ENCODE results near the gene STAB1. TPM values are rescaled to one million over a fixed set of nuclear protein-coding genes. Genes with fewer than 3 reads are reported as not detected.

The STAB1 gene
- total and polyA plus RNA-seq, 2 of the 13 experiments (the other 11 are each of a cell fraction or from before 2014, with no cell fraction given), result 0.09 to 0.34 TPM

GRCh38 chr3:52534281-52535183 is 39.4 kb downstream of the STAB1 start (continued):
- TF ChIP-seq FOXJ3 (CRISPR knock-in tag; IDR thresholded peaks at IDR 0.05; ENCODE audit: borderline replicate concordance) (0 out of 2 replicates have a peak, but pooled peaks have one; percentile 28), HDAC2 (CRISPR knock-in tag; IDR thresholded peaks at IDR 0.05) (no peak), ZNF503 (CRISPR knock-in tag; IDR thresholded peaks at IDR 0.05) (no peak), NR2F1 (CRISPR knock-in tag; IDR thresholded peaks at IDR 0.05) (no peak), MBNL3 (CRISPR knock-in tag; conservative IDR thresholded peaks at IDR 0.05) (no peak), PBX3 (CRISPR knock-in tag; IDR thresholded peaks at IDR 0.05; ENCODE audit: borderline replicate concordance) (no peak), ZNF205 (CRISPR knock-in tag; IDR thresholded peaks at IDR 0.05) (no peak), ZC3H13 (CRISPR knock-in tag; IDR thresholded peaks at IDR 0.05) (peak; percentile 74), SMARCC2 (IDR thresholded peaks at IDR 0.05) (no peak), ZNF790 (CRISPR knock-in tag; IDR thresholded peaks at IDR 0.05; ENCODE audit: borderline replicate concordance) (peak; percentile 8; the same call in 1 of the 2 replicates), ZMYM2 (CRISPR knock-in tag; IDR thresholded peaks at IDR 0.05) (no peak; the same call in 1 of the 2 replicates), ZNF496 (CRISPR knock-in tag; IDR thresholded peaks at IDR 0.05; ENCODE audit: insufficient replicate concordance) (no peak), ZNF224 (CRISPR knock-in tag; IDR thresholded peaks at IDR 0.05) (0 out of 2 replicates have a peak, but pooled peaks have one; percentile 40), SNAI1 (CRISPR knock-in tag; IDR thresholded peaks at IDR 0.05; ENCODE audit: borderline replicate concordance) (peak; percentile 55; the same call in 1 of the 2 replicates), MTA3 (CRISPR knock-in tag; IDR thresholded peaks at IDR 0.05) (no peak), ZNF775 (CRISPR knock-in tag; IDR thresholded peaks at IDR 0.05; ENCODE audit: borderline replicate concordance) (no peak)
- TF ChIP-seq, protein P1, sequence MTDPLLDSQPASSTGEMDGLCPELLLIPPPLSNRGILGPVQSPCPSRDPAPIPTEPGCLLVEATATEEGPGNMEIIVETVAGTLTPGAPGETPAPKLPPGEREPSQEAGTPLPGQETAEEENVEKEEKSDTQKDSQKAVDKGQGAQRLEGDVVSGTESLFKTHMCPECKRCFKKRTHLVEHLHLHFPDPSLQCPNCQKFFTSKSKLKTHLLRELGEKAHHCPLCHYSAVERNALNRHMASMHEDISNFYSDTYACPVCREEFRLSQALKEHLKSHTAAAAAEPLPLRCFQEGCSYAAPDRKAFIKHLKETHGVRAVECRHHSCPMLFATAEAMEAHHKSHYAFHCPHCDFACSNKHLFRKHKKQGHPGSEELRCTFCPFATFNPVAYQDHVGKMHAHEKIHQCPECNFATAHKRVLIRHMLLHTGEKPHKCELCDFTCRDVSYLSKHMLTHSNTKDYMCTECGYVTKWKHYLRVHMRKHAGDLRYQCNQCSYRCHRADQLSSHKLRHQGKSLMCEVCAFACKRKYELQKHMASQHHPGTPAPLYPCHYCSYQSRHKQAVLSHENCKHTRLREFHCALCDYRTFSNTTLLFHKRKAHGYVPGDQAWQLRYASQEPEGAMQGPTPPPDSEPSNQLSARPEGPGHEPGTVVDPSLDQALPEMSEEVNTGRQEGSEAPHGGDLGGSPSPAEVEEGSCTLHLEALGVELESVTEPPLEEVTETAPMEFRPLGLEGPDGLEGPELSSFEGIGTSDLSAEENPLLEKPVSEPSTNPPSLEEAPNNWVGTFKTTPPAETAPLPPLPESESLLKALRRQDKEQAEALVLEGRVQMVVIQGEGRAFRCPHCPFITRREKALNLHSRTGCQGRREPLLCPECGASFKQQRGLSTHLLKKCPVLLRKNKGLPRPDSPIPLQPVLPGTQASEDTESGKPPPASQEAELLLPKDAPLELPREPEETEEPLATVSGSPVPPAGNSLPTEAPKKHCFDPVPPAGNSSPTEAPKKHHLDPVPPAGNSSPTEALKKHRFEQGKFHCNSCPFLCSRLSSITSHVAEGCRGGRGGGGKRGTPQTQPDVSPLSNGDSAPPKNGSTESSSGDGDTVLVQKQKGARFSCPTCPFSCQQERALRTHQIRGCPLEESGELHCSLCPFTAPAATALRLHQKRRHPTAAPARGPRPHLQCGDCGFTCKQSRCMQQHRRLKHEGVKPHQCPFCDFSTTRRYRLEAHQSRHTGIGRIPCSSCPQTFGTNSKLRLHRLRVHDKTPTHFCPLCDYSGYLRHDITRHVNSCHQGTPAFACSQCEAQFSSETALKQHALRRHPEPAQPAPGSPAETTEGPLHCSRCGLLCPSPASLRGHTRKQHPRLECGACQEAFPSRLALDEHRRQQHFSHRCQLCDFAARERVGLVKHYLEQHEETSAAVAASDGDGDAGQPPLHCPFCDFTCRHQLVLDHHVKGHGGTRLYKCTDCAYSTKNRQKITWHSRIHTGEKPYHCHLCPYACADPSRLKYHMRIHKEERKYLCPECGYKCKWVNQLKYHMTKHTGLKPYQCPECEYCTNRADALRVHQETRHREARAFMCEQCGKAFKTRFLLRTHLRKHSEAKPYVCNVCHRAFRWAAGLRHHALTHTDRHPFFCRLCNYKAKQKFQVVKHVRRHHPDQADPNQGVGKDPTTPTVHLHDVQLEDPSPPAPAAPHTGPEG (CRISPR knock-in tag; IDR thresholded peaks at IDR 0.05), result peak; percentile 50; the same call in 1 of the 2 replicates
- TF ChIP-seq, protein P2, sequence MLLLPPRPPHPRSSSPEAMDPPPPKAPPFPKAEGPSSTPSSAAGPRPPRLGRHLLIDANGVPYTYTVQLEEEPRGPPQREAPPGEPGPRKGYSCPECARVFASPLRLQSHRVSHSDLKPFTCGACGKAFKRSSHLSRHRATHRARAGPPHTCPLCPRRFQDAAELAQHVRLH (CRISPR knock-in tag; IDR thresholded peaks at IDR 0.05; ENCODE audit: borderline replicate concordance, low read depth), result 0 out of 2 replicates have a peak, but pooled peaks have one; percentile 42

Measured in HepG2 (cell line).